Hepatocyte (in vitro differentiated cells): Measurements from ENCODE around the gene PROM2. TPM values are rescaled to one million over a fixed set of nuclear protein-coding genes. Genes with fewer than 3 reads are reported as not detected.

ENCODE experiments used
- DNase-seq: peaks from one replicate; pipeline ENCODE4 v3.0.0-alpha.2; 2016; ENCODE audit warnings: low spot score
- H2AFZ ChIP-seq: fragments of 200-600 bp; sonication (generic); 2 replicates; pipeline ENCODE4 v1.6.0; 2016; ENCODE audit warnings: antibody characterized with exemption, mild to moderate bottlenecking
- H3K27ac ChIP-seq: fragments of 200-600 bp; sonication (generic); 2 replicates; pipeline ENCODE4 v1.5.1; 2016; ENCODE audit warnings: mild to moderate bottlenecking
- H3K27me3 ChIP-seq: fragments of 200-600 bp; sonication (generic); 2 replicates; pipeline ENCODE4 v1.6.1; 2016
- H3K36me3 ChIP-seq: fragments of 200-600 bp; sonication (generic); replicated peaks from 2 replicates; pipeline ENCODE4 v1.5.1; 2016; ENCODE audit warnings: low read depth; ENCODE audit not compliant: insufficient read depth
- H3K4me1 ChIP-seq: fragments of 200-600 bp; sonication (generic); 2 replicates; pipeline ENCODE4 v1.5.1; 2016; ENCODE audit warnings: mild to moderate bottlenecking, moderate library complexity; ENCODE audit not compliant: insufficient read depth
- H3K4me2 ChIP-seq: fragments of 200-600 bp; sonication (generic); 2 replicates; pipeline ENCODE4 v1.6.0; 2016
- H3K4me3 ChIP-seq: fragments of 200-600 bp; sonication (generic); 2 replicates; pipeline ENCODE4 v1.5.1; 2016; ENCODE audit warnings: mild to moderate bottlenecking
- H3K79me2 ChIP-seq: fragments of 200-600 bp; sonication (generic); 2 replicates; pipeline ENCODE4 v1.6.0; 2017; ENCODE audit warnings: mild to moderate bottlenecking
- H3K9me2 ChIP-seq: fragments of 200-600 bp; sonication (generic); replicated peaks from 2 replicates; pipeline ENCODE4 v1.6.0; 2017; ENCODE audit warnings: mild to moderate bottlenecking; ENCODE audit not compliant: insufficient read depth
- H3K9me3 ChIP-seq: fragments of 200-600 bp; sonication (generic); 2 replicates; pipeline ENCODE4 v1.5.1; 2016; ENCODE audit warnings: low read depth, mild to moderate bottlenecking
- H4K20me1 ChIP-seq: fragments of 200-600 bp; sonication (generic); 2 replicates; pipeline ENCODE4 v1.6.0; 2016; ENCODE audit warnings: mild to moderate bottlenecking; ENCODE audit not compliant: insufficient read depth, poor library complexity, severe bottlenecking
- EZH2 ChIP-seq: fragments of 200-600 bp; sonication (generic); IDR thresholded peaks from 2 replicates; pipeline ENCODE4 v1.6.1; 2016; ENCODE audit warnings: antibody characterized with exemption, mild to moderate bottlenecking, borderline replicate concordance
- EZH2phosphoT487 ChIP-seq: fragments of 200-600 bp; sonication (generic); IDR thresholded peaks from one replicate; pipeline ENCODE4 v1.6.1; 2018; ENCODE audit warnings: antibody characterized with exemption, mild to moderate bottlenecking, low read depth, moderate library complexity; ENCODE audit not compliant: unreplicated experiment, severe bottlenecking
- WGBS: methylation state at CpG from one replicate; pipeline ENCODE4 v1.1.6; 2016; ENCODE audit warnings: low lambda C conversion rate; ENCODE audit errors: missing lambda C conversion rate; 5-methylcytosine and 5-hydroxymethylcytosine counted together
- polyA plus RNA-seq: library from polyadenylated mRNA; unstranded; fragments of >200 nt; fragmentation: Nextera tagmentation; extraction: Ambion mirVana; gene quantifications from 2 replicates; pipeline ENCODE4 v1.2.1, GENCODE V29; 2016
- total RNA-seq: library from RNA; depleted of rRNA; stranded (reverse); fragments of >200 nt; gene quantifications from 2 replicates; pipeline ENCODE4 v1.2.3, GENCODE V29; 2014
- TF ChIP-seq, protein P1 (sequence below): fragments of 200-600 bp; sonication (generic); IDR thresholded peaks from 2 replicates; pipeline ENCODE4 v1.5.1; 2016; ENCODE audit warnings: antibody characterized with exemption, mild to moderate bottlenecking; ENCODE audit not compliant: poor library complexity

PROM2 gene
- total and polyA plus RNA-seq, 2 experiments from 2014 or later: 2.6 to 2.8 TPM

DNA sequence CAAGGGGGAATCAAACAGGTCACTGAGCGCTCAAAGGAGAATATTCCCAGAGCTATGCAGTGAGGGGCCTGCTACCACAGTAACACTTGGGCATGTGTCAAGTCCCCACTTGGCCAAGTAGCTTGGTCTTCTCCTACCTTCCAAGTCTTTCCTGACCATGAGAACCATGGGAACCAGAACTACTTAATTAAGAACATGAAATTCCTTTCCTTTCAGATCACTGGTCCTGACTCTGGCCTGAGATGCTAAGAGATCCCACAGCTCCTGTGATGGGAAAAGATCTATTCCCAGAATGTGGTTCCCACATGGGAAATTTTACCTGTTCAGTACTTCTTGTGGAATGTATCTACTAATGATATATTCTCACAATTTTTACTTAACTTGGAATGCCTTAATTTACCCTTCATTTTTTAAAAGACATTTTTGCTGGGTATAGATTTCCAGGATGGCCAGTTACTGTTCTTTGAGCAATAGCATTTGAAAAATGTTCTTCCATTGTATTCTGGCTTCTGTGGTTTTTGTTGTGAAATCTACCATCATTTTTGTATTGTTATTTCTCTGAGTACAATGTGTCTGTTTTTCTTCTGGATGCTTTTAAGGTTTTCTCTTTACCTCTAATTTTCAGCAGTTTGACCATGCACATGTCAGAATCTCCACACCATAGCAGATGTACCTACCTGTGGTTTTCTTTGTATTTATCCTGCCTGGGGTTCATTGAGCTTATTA lies 60.8 kb downstream of the PROM2 start:
- H3K9me3 ChIP-seq: no peaks in the 10 kb centered on the region
- no peak overlapping the region for H3K4me2 ChIP-seq
- no peak for DNase-seq
- no peak for TF ChIP-seq EZH2
- TF ChIP-seq, protein P1, sequence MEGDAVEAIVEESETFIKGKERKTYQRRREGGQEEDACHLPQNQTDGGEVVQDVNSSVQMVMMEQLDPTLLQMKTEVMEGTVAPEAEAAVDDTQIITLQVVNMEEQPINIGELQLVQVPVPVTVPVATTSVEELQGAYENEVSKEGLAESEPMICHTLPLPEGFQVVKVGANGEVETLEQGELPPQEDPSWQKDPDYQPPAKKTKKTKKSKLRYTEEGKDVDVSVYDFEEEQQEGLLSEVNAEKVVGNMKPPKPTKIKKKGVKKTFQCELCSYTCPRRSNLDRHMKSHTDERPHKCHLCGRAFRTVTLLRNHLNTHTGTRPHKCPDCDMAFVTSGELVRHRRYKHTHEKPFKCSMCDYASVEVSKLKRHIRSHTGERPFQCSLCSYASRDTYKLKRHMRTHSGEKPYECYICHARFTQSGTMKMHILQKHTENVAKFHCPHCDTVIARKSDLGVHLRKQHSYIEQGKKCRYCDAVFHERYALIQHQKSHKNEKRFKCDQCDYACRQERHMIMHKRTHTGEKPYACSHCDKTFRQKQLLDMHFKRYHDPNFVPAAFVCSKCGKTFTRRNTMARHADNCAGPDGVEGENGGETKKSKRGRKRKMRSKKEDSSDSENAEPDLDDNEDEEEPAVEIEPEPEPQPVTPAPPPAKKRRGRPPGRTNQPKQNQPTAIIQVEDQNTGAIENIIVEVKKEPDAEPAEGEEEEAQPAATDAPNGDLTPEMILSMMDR: no peak
- no peak for TF ChIP-seq EZH2phosphoT487
- H3K9me2 ChIP-seq: no peaks in the 10 kb centered on the region
- no peak overlapping the region for H3K27ac ChIP-seq
- WGBS: 100% methylated on average over 1 of the region's 1 CpG
- no peaks in the 10 kb centered on the region for H3K4me1 ChIP-seq
- H3K36me3 ChIP-seq: no peaks in the 10 kb centered on the region
- no peak overlapping the region for H3K4me3 ChIP-seq
- H2AFZ ChIP-seq: no peak overlapping the region
- no peaks in the 10 kb centered on the region for H3K79me2 ChIP-seq
- no peaks in the 10 kb centered on the region for H4K20me1 ChIP-seq
- no peaks in the 10 kb centered on the region for H3K27me3 ChIP-seq

DNA sequence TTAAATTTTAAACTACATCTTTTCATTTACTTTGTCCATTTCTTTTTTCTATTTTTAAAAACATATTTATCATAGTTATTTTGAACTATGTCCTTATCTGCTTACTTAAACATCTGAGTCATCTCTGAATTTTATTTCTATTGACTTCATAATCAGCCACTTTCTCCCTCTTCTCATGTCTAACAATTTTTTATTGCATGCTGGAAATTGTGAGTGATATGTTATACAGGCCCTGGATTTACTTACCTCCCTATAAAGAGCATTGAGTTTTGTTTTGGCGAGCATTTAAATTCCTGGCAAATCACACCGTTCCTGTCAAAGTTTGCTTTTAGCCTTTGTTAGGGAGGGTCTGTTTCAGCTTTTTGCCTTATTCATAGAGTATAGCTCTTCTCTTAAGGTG lies 62.2 kb downstream of the PROM2 start:
- WGBS: 82% methylated on average over 2 of the region's 2 CpGs
- H3K79me2 ChIP-seq: no peaks in the 10 kb centered on the region
- H3K27me3 ChIP-seq: peaks cover 12% of the 10 kb centered on the region
- no peak overlapping the region for H2AFZ ChIP-seq
- no peaks in the 10 kb centered on the region for H3K36me3 ChIP-seq
- no peak overlapping the region for H3K4me2 ChIP-seq
- no peaks in the 10 kb centered on the region for H4K20me1 ChIP-seq
- TF ChIP-seq, protein P1: no peak
- TF ChIP-seq EZH2phosphoT487 (no peak), EZH2 (no peak)
- DNase-seq: no peak
- H3K9me2 ChIP-seq: no peaks in the 10 kb centered on the region
- H3K9me3 ChIP-seq: no peaks in the 10 kb centered on the region
- H3K27ac ChIP-seq: no peak overlapping the region
- H3K4me1 ChIP-seq: no peaks in the 10 kb centered on the region
- H3K4me3 ChIP-seq: no peak overlapping the region

DNA sequence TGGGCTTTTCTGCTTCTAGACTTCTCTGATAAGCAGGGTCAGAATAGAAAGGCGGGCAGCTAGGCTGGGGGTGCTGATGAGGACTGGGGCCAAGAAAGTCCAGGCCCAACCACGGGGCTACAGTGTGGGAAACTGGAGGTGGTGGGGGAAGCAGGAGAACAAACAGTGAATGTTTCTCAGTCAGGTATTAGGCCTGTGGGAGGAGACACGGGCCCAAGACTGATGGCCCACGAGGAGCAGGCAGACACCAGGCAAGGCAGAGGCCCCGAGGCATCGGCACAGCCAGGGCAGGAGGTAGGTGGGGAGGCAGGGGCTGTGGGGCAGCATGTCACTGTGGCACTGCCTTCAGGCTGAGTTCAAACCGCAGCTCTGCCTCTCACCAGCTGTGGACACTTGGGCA lies 63.6 kb downstream of the PROM2 start:
- TF ChIP-seq, protein P1: no peak
- TF ChIP-seq EZH2: no peak
- TF ChIP-seq EZH2phosphoT487: no peak
- no peak for DNase-seq
- WGBS: 68% methylated on average over 7 of the region's 7 CpGs
- Histone ChIP-seq H3K4me1 (no peaks in the 10 kb centered on the region), H3K27me3 (peaks cover 26% of the 10 kb centered on the region), H3K36me3 (no peaks in the 10 kb centered on the region), H3K79me2 (no peaks in the 10 kb centered on the region), H3K27ac (no peak overlapping the region), H3K9me3 (no peaks in the 10 kb centered on the region), H3K4me3 (no peak overlapping the region), H4K20me1 (no peaks in the 10 kb centered on the region), H2AFZ (no peak overlapping the region), H3K9me2 (no peaks in the 10 kb centered on the region), H3K4me2 (no peak overlapping the region)

Other genes with a start within 250 kb of the PROM2 start
- gene MAL, start 248.7 kb upstream of the PROM2 start, total RNA-seq: 1.4 TPM in 1 of 2 replicates, not detected in the other
- gene MAL, start 248.7 kb upstream of the PROM2 start, polyA plus RNA-seq: not detected in 2 replicates
- 44.3 and 44.4 TPM in 2 replicates for gene MRPS5, start 152.6 kb upstream of the PROM2 start, total RNA-seq
- 52.4 and 55.3 TPM in 2 replicates for gene MRPS5, start 152.6 kb upstream of the PROM2 start, polyA plus RNA-seq
- gene ZNF514, start 114.6 kb upstream of the PROM2 start, total RNA-seq: 11.8 and 14.6 TPM in 2 replicates
- 4.2 and 9.3 TPM in 2 replicates for gene ZNF514, start 114.6 kb upstream of the PROM2 start, polyA plus RNA-seq
- gene ZNF2, start 108.6 kb upstream of the PROM2 start, total RNA-seq: 3.7 and 4.5 TPM in 2 replicates
- gene ZNF2, start 108.6 kb upstream of the PROM2 start, polyA plus RNA-seq: 2.1 and 2.2 TPM in 2 replicates
- gene ZNF892, start 66.9 kb upstream of the PROM2 start, total RNA-seq: 3.1 and 3.7 TPM in 2 replicates
- gene ZNF892, start 66.9 kb upstream of the PROM2 start, polyA plus RNA-seq: 0.13 and 0.66 TPM in 2 replicates
- 2.1 and 6.1 TPM in 2 replicates for gene KCNIP3, start 22.9 kb downstream of the PROM2 start, total RNA-seq
- gene KCNIP3, start 22.9 kb downstream of the PROM2 start, polyA plus RNA-seq: 3.7 and 6.5 TPM in 2 replicates
- gene FAHD2A, start 128.3 kb downstream of the PROM2 start, total RNA-seq: 29.1 and 30.1 TPM in 2 replicates
- gene FAHD2A, start 128.3 kb downstream of the PROM2 start, polyA plus RNA-seq: 33.3 and 36.9 TPM in 2 replicates
- not detected in 2 replicates for gene TRIM43B, start 210.3 kb downstream of the PROM2 start, total RNA-seq
- gene TRIM43B, start 210.3 kb downstream of the PROM2 start, polyA plus RNA-seq: not detected in 2 replicates